ENCODE data around the gene CMTM1.

CMTM1 gene

GRCh38 chr16:66525396-66526180, 40.7 kb upstream of the CMTM1 start:
- Mint-ChIP-seq H3K27ac (peak overlapping the region; percentile 98), H3K4me1 (peaks cover 58% of the 10 kb centered on the region), H3K9me3 (no peaks in the 10 kb centered on the region), H3K4me3 (no peak overlapping the region), H3K36me3 (peaks cover 14% of the 10 kb centered on the region)
- DNase-seq (ENCODE audit: low spot score in 2 of 2) (no peak), ATAC-seq (no peak)

- Mint-ChIP-seq H3K36me3 (no peaks in the 10 kb centered on the region), H3K27ac (peak overlapping the region; percentile 83), H3K9me3 (no peaks in the 10 kb centered on the region), H3K4me1 (peaks cover 33% of the 10 kb centered on the region), H3K4me3 (no peak overlapping the region)
- ATAC-seq (no peak), DNase-seq (ENCODE audit: low spot score in 2 of 2) (no peak)
Measured at GRCh38 chr16:66528294-66528693, 37.9 kb upstream of the CMTM1 start.

GRCh38 chr16:66529475-66529874, 36.8 kb upstream of the CMTM1 start:
- peak overlapping the region; percentile 15 for H3K27ac Mint-ChIP-seq
- H3K36me3 Mint-ChIP-seq: no peaks in the 10 kb centered on the region
- DNase-seq (ENCODE audit: low spot score in 2 of 2): no peak
- no peak overlapping the region for H3K4me3 Mint-ChIP-seq
- ATAC-seq: no peak
- peaks cover 27% of the 10 kb centered on the region for H3K4me1 Mint-ChIP-seq
- no peaks in the 10 kb centered on the region for H3K9me3 Mint-ChIP-seq

GRCh38 chr16:66534376-66534799, 31.9 kb upstream of the CMTM1 start:
- H3K9me3 Mint-ChIP-seq: no peaks in the 10 kb centered on the region
- H3K4me3 Mint-ChIP-seq: no peak overlapping the region
- H3K36me3 Mint-ChIP-seq: no peaks in the 10 kb centered on the region
- peaks cover 25% of the 10 kb centered on the region for H3K4me1 Mint-ChIP-seq
- H3K27ac Mint-ChIP-seq: peak overlapping the region; percentile 24
- ATAC-seq (no peak), DNase-seq (ENCODE audit: low spot score in 2 of 2) (no peak)

- Mint-ChIP-seq H3K9me3 (no peaks in the 10 kb centered on the region), H3K36me3 (no peaks in the 10 kb centered on the region), H3K4me1 (peaks cover 30% of the 10 kb centered on the region), H3K27ac (peak overlapping the region; percentile 54), H3K4me3 (no peak overlapping the region)
- no peak for DNase-seq (ENCODE audit: low spot score in 2 of 2)
- ATAC-seq: no peak
Measured at GRCh38 chr16:66536525-66536924, 29.7 kb upstream of the CMTM1 start.

GRCh38 chr16:66537236-66537635, 29.0 kb upstream of the CMTM1 start:
- ATAC-seq (no peak), DNase-seq (ENCODE audit: low spot score in 2 of 2) (no peak)
- Mint-ChIP-seq H3K9me3 (no peaks in the 10 kb centered on the region), H3K4me3 (no peak overlapping the region), H3K4me1 (peaks cover 30% of the 10 kb centered on the region), H3K27ac (no peak overlapping the region), H3K36me3 (no peaks in the 10 kb centered on the region)

GRCh38 chr16:66538910-66539309, 27.3 kb upstream of the CMTM1 start:
- H3K36me3 Mint-ChIP-seq: no peaks in the 10 kb centered on the region
- no peak for ATAC-seq

GRCh38 chr16:66539623-66540469, 26.4 kb upstream of the CMTM1 start:
- Mint-ChIP-seq H3K9me3 (no peaks in the 10 kb centered on the region), H3K4me3 (peak overlapping the region; percentile 6), H3K4me1 (peaks cover 24% of the 10 kb centered on the region), H3K36me3 (no peaks in the 10 kb centered on the region), H3K27ac (peak overlapping the region; percentile 79)
- no peak for DNase-seq (ENCODE audit: low spot score in 2 of 2)
- ATAC-seq: no peak

More at GRCh38 chr16:66538910-66539309, 27.3 kb upstream of the CMTM1 start:
- DNase-seq (ENCODE audit: low spot score in 2 of 2): no peak
- Mint-ChIP-seq H3K4me3 (peak overlapping the region; percentile 6), H3K4me1 (peaks cover 30% of the 10 kb centered on the region), H3K27ac (peak overlapping the region; percentile 79), H3K9me3 (no peaks in the 10 kb centered on the region)

- Mint-ChIP-seq H3K27ac (no peak overlapping the region), H3K4me3 (no peak overlapping the region), H3K4me1 (peaks cover 24% of the 10 kb centered on the region), H3K9me3 (no peaks in the 10 kb centered on the region), H3K36me3 (no peaks in the 10 kb centered on the region)
- ATAC-seq (no peak), DNase-seq (ENCODE audit: low spot score in 2 of 2) (no peak)
Measured at GRCh38 chr16:66541388-66542355, 24.6 kb upstream of the CMTM1 start.

GRCh38 chr16:66542396-66542795, 23.8 kb upstream of the CMTM1 start:
- H3K27ac Mint-ChIP-seq: no peak overlapping the region
- H3K9me3 Mint-ChIP-seq: no peaks in the 10 kb centered on the region
- H3K36me3 Mint-ChIP-seq: no peaks in the 10 kb centered on the region
- peaks cover 25% of the 10 kb centered on the region for H3K4me1 Mint-ChIP-seq
- no peak for DNase-seq (ENCODE audit: low spot score in 2 of 2)
- ATAC-seq: no peak
- no peak overlapping the region for H3K4me3 Mint-ChIP-seq

- ATAC-seq: no peak
- H3K4me1 Mint-ChIP-seq: peaks cover 34% of the 10 kb centered on the region
- H3K36me3 Mint-ChIP-seq: peaks cover 6% of the 10 kb centered on the region
Measured at GRCh38 chr16:66543541-66543940, 22.7 kb upstream of the CMTM1 start.

GRCh38 chr16:66544016-66544757, 22.1 kb upstream of the CMTM1 start:
- Mint-ChIP-seq H3K4me1 (peaks cover 36% of the 10 kb centered on the region), H3K27ac (peak overlapping the region; percentile 60), H3K9me3 (no peaks in the 10 kb centered on the region), H3K4me3 (no peak overlapping the region), H3K36me3 (peaks cover 6% of the 10 kb centered on the region)
- no peak for DNase-seq (ENCODE audit: low spot score in 2 of 2)
- ATAC-seq: no peak

More at GRCh38 chr16:66543541-66543940, 22.7 kb upstream of the CMTM1 start:
- Mint-ChIP-seq H3K9me3 (no peaks in the 10 kb centered on the region), H3K27ac (peak overlapping the region; percentile 60), H3K4me3 (no peak overlapping the region)
- no peak for DNase-seq (ENCODE audit: low spot score in 2 of 2)

- DNase-seq (ENCODE audit: low spot score in 2 of 2) (no peak), ATAC-seq (no peak)
- peaks cover 19% of the 10 kb centered on the region for H3K36me3 Mint-ChIP-seq
- no peak overlapping the region for H3K4me3 Mint-ChIP-seq
- peaks cover 42% of the 10 kb centered on the region for H3K4me1 Mint-ChIP-seq
- no peaks in the 10 kb centered on the region for H3K9me3 Mint-ChIP-seq
- H3K27ac Mint-ChIP-seq: peak overlapping the region; percentile 86
Measured at GRCh38 chr16:66547101-66547989, 18.9 kb upstream of the CMTM1 start.
